Umbilical cord (tissue), 2 donors: Measurements from ENCODE around the gene CBX4. TPM values are rescaled to one million over a fixed set of nuclear protein-coding genes. Genes with fewer than 3 reads are reported as not detected.
A peak's percentile ranks its signal among the peaks of the same experiment; 100 is the strongest.

ENCODE experiments used
- DNase-seq: peaks from one replicate; pipeline ENCODE4 v3.0.0-alpha.2; 2015; ENCODE audit warnings: low spot score
- total RNA-seq: library from RNA; depleted of rRNA; stranded (reverse); fragments of >200 nt; gene quantifications from one replicate; pipeline ENCODE4 v1.2.3, GENCODE V29; 2014; ENCODE audit warnings: low replicate concordance; ENCODE audit not compliant: insufficient read depth

Gene CBX4
- total RNA-seq, 1 donor from 2014 or later = 7.2 TPM

DNA sequence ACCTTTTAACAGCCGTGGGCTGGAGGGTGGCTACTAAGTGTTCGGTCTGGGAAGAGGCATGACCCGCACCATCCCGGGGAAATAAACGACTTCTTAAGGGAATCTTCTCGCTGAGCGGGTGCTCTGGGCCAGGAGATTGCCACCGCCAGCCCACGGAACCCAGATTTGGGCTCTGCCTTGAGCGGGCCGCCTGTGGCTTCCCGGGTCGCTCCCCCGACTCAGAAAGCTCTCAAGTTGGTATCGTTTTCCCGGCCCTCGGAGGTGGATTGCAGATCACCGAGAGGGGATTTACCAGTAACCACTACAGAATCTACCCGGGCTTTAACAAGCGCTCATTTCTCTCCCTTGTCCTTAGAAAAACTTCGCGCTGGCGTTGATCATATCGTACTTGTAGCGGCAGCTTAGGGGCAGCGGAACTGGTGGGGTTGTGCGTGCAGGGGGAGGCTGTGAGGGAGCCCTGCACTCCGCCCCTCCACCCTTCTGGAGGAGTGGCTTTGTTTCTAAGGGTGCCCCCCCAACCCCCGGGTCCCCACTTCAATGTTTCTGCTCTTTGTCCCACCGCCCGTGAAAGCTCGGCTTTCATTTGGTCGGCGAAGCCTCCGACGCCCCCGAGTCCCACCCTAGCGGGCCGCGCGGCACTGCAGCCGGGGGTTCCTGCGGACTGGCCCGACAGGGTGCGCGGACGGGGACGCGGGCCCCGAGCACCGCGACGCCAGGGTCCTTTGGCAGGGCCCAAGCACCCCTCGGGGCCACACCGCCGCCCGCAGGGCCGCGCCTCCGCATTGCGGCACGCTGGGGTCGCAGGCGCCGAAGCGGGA lies 3.6 kb upstream of the CBX4 start:
- peak; percentile 43 for DNase-seq

DNA sequence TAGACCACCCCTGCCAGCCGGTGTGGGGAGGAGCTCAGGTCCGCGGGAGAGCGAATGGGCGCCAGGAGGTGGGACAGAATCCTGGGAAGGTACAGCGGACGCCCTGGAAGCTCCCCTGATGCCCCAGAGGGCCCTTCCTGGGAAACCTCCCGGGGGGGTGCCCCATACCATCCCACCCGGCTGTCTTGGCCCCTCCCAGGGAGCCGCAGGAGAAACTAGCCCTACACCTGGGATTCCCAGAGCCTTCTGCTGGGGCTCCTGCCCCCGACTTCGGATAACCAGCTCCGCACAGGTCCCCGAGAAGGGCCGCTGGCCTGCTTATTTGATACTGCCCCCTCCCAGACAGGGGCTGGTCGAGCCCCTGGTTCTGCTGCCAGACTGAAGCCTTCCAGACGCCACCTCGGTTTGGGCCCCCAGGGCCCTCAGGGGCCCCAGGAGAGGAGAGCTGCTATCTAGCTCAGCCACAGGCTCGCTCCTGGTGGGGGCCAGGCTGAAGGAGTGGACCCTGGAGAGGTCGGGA lies 3.0 kb upstream of the CBX4 start:
- no peak for DNase-seq

DNA sequence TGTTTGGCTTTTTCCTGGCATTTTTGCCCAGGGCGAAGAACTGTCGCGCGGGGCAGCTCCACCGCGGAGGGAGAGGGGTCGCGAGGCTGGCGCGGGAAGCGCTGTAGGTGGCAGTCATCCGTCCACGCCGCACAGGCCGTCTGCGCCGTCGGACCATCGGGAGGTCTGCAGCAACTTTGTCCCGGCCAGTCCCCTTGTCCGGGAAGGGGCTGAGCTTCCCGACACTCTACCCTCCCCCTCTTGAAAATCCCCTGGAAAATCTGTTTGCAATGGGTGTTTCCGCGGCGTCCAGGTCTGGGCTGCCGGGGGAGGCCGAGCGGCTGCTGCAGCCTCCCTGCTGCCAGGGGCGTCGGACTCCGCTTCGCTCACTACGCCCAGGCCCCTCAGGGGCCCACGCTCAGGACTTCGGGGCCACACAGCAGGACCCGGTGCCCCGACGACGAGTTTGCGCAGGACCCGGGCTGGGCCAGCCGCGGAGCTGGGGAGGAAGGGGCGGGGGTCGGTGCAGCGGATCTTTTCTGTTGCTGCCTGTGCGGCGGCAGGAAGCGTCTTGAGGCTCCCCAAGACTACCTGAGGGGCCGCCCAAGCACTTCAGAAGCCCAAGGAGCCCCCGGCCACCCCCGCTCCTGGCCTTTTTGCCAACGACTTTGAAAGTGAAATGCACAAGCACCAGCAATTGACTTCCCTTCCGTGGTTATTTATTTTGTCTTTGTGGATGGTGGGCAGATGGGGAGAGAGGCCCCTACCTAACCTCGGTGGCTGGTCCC lies 2.3 kb upstream of the CBX4 start:
- DNase-seq = peak; percentile 34

DNA sequence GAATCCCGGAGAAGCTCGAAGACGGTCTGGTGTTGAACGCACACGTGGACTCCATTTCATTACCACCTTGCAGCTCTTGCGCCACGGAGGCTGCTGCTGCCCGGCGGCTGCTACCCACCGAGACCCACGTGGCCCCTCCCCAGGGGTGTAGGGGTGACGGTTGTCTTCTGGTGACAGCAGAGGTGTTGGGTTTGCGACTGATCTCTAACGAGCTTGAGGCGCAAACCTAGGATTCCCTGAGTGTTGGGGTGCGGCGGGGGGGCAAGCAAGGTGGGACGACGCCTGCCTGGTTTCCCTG lies 1.7 kb upstream of the CBX4 start:
- no peak for DNase-seq

DNA sequence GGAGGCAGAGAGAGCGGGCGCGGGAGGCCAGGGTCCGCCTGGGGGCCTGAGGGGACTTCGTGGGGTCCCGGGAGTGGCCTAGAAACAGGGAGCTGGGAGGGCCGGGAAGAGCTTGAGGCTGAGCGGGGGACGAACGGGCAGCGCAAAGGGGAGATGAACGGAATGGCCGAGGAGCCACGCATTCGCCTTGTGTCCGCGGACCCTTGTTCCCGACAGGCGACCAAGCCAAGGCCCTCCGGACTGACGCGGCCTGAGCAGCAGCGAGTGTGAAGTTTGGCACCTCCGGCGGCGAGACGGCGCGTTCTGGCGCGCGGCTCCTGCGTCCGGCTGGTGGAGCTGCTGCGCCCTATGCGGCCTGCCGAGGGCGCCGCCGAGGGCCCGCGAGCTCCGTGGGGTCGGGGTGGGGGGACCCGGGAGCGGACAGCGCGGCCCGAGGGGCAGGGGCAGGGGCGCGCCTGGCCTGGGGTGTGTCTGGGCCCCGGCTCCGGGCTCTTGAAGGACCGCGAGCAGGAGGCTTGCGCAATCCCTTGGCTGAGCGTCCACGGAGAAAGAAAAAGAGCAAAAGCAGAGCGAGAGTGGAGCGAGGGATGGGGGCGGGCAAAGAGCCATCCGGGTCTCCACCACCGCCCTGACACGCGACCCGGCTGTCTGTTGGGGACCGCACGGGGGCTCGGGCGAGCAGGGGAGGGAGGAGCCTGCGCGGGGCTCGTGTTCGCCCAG lies 1.2 kb upstream of the CBX4 start:
- DNase-seq = peak; percentile 78

DNA sequence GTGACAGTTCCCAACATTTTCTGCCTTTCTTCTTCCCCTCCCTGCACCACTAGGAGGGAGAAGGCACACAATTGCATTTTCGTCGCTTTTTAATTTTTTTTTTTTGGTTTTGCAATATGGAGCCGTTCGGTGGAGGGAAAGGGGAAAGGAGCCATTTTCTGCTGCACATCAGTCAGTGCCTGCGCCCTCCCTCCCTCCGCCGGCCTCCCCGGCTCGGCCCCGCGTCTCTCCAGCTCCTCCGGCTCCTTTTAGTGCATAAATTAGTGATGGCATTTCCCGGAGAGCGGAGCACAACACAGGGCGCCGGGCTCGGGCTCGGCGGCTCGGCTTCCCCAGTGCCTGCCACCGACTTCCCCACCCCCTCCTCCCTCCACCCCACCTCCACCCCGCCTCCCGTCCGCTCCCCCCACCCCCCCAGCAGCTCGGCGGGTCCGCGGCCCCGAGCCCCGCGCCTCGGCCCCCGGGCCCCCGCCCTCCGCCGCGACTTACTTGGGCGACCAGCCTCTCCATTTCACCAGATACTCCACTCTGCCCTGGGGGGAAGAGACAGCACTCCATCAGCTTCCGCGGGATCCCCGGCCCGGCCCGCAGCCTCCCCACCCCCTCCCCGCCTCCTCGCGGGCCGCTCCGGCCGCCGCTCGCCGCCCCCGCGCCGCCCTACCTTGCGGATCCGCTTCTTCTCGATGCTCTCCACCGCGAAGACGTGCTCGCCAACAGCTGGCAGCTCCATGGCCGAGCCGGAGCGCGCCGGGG lies 542 bp downstream of the CBX4 start:
- peak; percentile 74 for DNase-seq

DNA sequence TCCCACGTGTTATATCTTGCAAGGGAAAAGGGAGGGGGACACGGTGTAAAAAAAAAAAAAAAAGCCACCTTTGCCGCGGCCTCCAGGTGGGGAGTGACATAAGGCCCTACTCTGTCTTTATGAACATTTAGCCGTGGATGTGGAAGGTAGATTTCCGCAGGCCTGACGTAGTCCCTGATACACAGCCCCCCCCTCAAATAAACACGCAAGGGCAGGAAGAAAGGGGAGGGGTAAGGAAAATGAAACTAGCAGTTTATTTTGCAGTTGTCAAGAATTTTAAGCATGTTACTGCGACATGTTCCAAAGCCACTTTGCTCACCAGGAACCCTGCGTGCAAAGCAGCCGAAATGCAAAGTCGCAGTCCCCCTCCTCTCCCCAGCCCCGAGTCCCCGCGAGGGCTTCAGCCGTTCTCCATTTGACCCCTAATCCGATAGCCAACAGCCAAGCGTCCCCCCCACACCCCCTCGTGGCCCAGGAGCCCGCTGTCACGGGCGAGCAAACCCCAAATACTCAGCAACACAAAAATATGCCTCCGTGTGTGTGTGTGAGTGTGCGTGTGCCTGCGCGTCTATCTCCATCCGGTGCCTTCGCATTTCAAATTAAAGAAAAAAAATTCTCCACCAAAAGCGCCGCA lies 1.2 kb downstream of the CBX4 start:
- peak; percentile 9 for DNase-seq

DNA sequence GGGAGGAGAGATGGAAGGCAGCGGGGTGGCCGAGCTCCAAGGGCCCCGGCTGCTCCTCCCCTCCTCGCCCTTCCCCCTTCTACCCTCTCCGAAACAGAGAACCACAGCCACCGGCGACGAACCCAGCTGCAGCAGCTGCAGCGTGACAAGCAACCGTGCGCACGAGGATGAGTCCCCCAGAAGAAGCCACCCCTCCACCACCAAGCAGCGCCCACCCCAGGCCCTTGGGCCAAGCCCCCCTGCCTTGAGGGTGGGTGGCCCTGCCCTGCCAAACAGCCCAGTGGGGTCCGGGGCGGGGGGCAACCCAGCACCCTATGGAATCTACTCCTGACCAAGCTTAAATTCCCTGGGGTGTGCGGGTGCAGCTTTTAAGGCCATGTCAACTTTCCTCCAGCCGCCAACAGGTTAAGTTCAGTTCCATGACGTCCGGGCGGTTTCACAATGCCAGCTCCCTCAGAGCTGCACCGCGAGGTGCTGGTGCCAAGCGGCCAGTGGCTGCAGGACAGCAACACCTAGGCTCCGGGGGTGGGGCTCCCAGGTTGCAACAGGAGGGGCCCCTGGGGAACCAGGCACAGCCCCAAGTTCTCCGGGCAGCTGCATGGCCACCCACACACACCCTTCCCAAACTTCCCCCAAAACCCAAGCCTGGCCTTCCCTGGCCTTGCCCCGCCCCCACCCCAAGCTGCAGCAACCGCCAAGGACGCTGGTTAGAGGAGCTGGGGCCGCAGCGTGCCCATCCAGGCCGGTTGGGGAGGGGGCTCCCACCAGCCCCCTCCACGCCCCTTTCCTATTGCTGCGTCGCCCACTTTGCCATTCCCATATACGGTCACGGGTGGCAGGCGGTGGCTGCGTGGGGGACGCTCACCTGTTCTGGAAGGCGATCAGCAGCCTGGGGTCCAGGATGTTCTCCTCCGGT lies 2.0 kb downstream of the CBX4 start:
- peak; percentile 61 for DNase-seq

DNA sequence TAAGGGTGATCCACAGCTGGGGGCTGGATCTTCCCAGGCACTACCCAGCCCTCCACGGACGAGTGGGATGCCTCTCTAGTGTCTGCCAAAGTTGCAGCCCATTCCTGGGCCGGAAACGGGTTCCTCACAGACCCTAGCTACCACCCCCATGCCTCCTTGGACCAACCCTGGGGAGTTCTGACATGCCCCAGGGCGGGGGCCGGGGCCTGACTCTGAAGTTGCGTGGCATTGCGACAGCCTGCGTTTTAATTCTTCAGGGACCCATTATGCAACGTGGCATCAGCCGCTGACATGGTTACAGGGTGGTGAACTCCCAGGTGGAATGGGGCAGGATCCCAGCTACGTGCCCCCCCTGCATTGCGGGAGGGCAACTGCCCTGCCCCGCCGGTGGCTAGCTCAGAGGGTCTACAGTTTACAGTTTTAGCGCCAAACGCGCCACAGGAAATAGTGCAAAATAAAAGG lies 2.7 kb downstream of the CBX4 start:
- DNase-seq = no peak

DNA sequence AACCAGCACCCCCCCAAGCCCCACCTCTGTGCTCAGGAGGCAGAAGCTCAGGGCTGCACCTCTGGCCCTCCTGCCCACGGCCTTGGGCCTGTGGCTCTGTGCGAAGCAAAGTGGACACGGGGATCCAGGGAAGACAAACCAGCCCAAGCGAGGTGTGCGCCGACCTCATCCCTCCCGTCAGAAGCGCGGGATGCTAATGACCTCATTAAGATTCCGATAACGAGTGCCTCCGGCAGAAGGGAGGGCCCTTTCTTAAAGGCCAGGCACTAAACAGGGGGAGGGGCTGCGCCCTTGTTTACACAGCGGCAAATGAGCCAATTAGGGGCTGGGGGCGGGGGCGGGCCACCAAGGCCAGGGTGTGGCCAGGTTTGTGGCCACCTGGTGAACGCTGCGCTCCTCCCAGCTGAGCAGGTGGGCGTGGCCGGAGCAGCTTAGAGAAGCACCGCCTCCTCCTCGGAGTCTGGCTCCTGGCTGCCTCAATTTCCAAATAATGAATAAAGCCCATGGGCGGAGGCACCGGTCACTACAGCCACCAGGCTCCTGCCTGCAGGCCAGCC lies 3.2 kb downstream of the CBX4 start:
- no peak for DNase-seq

DNA sequence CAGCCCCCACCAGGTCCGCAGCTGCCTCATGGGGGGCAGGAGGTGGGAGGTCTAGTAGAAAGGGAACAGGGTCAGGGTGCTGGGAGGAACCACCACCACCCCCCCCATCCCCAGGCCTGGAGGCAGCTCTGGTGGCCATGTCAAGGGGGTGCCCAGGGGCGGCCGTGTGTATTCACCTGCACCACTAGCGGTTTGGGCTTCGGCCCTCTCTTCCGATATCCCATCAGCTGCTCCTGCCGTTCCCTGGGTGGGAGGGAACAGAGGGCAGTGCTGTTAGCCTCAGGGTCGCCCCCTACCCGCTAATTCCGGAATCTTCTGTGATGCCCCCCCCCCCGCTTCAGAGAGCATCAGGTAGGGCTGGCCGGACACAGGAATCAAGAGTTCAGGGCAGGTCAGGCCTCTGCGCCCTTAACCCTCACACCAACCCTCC lies 3.8 kb downstream of the CBX4 start:
- no peak for DNase-seq

DNA sequence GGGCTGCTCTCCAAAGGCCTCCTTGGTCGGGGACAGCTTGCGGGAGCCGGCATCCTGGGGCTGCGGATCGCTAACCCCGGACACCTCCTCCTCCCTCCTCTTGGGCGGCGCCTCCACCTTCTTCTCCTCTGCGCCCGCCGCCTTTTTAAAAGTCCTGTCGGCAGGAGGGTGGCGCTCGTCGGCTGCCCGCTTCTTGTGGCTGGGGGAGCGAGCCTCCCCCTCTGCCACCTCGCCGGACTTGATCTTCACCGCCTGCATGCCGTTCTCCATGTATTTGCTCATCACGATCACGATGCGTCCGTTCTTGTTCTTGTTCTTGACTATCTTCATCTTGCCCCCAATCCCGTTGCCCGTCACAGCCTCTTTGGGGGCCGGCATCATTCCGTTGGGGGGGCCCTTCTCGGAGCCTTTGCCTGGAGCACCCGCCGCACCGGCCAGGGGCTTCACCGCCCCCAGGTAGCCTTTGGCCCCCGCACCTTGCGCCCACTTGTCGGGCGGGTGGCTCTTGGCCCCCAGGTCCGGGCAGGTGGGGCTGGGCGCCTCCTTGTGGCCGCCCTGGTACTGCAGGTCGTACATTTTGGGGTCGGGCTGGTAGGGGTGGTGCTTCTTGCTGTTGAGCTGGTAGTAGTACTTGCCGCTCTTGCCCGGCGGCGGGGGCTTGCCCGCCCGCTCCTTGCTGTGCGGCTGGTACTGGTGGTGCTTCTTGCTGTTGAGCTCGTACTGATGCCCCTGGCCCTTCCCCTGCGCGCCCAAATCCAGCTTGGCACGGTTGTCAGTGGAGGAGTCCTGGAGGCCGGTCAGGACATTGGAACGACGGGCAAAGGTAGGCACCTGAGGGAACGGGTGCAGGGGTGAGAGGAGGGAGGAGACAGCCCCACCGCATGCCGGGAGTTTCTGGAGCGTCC lies 4.4 kb downstream of the CBX4 start:
- no peak for DNase-seq

DNA sequence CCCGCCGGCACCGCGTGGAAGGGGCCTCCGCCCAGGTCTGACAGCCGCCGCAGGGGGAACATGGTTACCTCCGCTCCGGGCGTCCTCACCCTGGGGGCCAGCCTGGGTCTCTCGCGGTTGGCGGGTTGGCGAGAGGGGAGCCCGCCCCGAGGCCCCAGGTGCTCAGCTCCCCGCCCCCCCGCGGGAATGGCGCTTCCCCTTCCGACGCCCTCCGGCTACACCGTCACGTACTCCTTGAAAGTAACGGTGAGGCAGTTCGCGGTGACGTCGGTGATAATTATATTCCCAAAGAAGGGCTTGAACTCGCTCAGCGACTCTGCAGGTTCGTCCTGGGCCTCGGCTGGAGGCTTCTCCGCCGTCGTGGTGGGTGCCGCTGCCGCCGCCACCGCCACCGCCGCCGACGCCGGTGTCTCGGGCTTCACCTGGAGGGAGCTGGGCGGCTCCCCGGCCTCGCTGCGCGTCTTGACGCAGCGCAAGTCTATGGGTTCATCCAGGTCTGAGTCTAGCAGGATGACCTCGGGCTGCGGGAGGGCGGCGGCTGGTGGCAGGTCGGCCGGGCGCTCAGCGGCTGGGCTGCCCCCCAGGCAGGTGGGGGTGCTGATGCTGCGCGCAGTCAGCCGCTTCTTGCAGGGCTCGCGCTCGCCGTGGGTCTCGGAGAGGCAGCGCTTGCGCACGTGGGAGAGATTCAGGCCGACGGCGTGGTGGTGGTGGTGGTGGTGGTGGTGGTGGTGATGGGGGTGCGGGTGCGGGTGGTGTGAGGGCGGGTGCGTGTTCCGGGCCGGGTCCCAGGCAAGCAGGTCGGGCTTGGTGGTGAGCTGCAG lies 5.3 kb downstream of the CBX4 start:
- DNase-seq = no peak

DNA sequence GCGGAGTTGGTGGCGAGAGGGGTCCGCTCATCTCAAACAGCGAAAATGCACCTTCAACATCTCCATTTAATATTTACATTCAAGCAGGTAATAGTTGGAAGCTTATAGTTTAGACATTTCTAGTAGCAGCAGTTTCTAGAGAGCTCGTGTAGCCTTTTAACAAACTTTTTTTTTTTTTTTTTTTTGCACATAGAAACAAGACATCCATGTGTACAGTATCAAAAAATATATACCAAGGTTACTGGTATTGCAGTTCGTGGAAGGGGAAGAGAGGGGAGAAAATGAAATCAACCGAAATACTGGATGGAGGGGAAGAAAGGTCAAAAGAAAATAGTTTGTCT lies 6.2 kb downstream of the CBX4 start:
- DNase-seq = no peak

DNA sequence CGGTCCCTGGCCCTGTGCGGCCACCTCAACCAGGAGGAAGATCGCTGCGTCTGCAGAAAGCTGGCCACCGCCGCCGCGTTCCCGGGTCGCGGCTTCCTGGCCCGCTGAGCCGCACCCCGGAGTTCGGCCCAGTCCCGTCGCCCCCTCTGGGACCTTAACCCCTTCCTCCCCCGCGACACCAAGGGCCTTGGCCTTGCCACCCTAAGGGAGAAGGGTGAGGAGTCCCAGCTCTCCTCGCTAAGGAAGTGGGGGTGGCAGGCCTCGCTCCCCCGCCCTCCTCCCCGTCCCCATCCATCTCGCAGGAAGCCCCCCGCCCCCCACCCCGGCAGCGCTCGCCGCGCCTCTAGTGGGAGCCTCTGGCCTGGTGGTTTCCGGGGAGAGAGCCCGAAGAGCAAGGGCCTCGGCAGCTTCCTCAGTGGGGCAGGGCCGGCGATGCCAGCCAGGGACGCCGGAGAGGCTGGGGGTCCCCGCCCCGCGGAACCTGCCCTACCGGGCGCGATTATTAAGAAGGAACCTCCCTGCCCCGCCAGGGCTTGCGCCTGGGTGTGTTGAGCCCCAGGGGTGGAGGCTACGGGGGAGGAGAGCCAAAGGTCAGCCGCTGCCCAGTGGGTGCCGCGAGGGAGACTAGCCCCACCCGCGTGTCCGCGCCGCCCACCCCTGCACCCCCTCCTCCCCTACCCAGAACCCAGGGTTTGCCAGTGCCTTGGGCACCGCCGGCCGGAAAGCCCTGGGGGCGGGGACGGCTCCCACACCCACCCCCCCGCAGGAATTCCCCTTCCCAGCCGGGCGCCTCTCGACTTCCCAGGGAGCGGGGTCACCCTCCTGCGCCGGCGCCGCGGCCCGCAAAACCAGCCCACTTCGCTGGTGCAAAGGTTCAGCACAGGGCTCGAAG lies 6.8 kb downstream of the CBX4 start:
- DNase-seq = peak; percentile 39
